Peyer's patch (tissue), 4 donors: ENCODE measurements around the gene FEZ2.

Source experiments
- POLR2A ChIP-seq, 2 donors: fragments of 450-650 bp; IDR thresholded peaks; one replicate each; pipeline ENCODE4 v1.5.1; 2017; ENCODE audit warnings: antibody characterized with exemption in 2 of 2, mild to moderate bottlenecking in 2 of 2, moderate library complexity in 2 of 2
- TF ChIP-seq, protein P1 (sequence below), 6 experiments: fragments of 450-650 bp in 4 of 6; fragments of 200-600 bp in 2 of 6; sonication (generic) in 1 of 6; IDR thresholded peaks; one replicate each; pipeline ENCODE4 v1.5.1; 2017 to 2019; ENCODE audit warnings: antibody characterized with exemption in 6 of 6, mild to moderate bottlenecking in 3 of 6, moderate library complexity in 1 of 6

DNA sequence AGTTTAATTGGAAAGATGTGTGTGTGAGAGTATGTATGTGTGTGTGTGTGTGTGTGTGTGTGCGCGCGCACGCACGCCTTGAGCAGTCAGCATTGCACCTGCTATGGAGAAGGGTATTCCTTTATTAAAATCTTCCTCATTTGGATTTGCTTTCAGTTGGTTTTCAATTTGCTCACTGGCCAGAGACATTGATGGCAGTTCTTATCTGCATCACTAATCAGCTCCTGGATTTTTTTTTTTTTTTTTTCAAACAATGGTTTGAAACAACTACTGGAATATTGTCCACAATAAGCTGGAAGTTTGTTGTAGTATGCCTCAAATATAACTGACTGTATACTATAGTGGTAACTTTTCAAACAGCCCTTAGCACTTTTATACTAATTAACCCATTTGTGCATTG, 48.0 kb downstream of the FEZ2 start:
- TF ChIP-seq, protein P1, sequence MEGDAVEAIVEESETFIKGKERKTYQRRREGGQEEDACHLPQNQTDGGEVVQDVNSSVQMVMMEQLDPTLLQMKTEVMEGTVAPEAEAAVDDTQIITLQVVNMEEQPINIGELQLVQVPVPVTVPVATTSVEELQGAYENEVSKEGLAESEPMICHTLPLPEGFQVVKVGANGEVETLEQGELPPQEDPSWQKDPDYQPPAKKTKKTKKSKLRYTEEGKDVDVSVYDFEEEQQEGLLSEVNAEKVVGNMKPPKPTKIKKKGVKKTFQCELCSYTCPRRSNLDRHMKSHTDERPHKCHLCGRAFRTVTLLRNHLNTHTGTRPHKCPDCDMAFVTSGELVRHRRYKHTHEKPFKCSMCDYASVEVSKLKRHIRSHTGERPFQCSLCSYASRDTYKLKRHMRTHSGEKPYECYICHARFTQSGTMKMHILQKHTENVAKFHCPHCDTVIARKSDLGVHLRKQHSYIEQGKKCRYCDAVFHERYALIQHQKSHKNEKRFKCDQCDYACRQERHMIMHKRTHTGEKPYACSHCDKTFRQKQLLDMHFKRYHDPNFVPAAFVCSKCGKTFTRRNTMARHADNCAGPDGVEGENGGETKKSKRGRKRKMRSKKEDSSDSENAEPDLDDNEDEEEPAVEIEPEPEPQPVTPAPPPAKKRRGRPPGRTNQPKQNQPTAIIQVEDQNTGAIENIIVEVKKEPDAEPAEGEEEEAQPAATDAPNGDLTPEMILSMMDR (IDR thresholded peaks at IDR 0.05) = no peak
- no peak for TF ChIP-seq POLR2A (IDR thresholded peaks at IDR 0.05)
